Mesendoderm (in vitro differentiated cells): ENCODE results near the gene CERKL.

Experiments used
- DNase-seq: peaks from one replicate; pipeline ENCODE4 v3.0.0; 2013
- H2AK5ac ChIP-seq: 2 replicates; pipeline ENCODE4 v1.6.1; 2013; ENCODE audit warnings: low read length, inconsistent platforms
- H2BK120ac ChIP-seq: 2 replicates; pipeline ENCODE4 v1.6.1; 2013; ENCODE audit warnings: low read depth, mild to moderate bottlenecking, low read length, moderate library complexity, mixed read lengths
- H2BK15ac ChIP-seq: replicated peaks from 2 replicates; pipeline ENCODE4 v1.6.1; 2013; ENCODE audit warnings: low read depth, mild to moderate bottlenecking, moderate library complexity
- H2BK5ac ChIP-seq: 2 replicates; pipeline ENCODE4 v1.6.1; 2013; ENCODE audit warnings: low read length, inconsistent platforms
- H3K18ac ChIP-seq: 2 replicates; pipeline ENCODE4 v1.6.1; 2013; ENCODE audit warnings: mild to moderate bottlenecking, low read length, mixed read lengths
- H3K23ac ChIP-seq: one replicate; pipeline ENCODE4 v1.6.1; 2013; ENCODE audit warnings: low read length
- H3K27ac ChIP-seq: 2 replicates; pipeline ENCODE4 v1.5.1; 2013; ENCODE audit warnings: low read depth, mild to moderate bottlenecking, inconsistent platforms, low read length, moderate library complexity
- H3K27me3 ChIP-seq: 2 replicates; pipeline ENCODE4 v1.6.1; 2013; ENCODE audit warnings: low read length, control low read depth, mild to moderate bottlenecking, inconsistent platforms; ENCODE audit not compliant: insufficient read depth, poor library complexity
- H3K36me3 ChIP-seq: 2 replicates; pipeline ENCODE4 v1.6.1; 2013; ENCODE audit warnings: low read length, inconsistent platforms; ENCODE audit not compliant: control insufficient read depth, insufficient read depth
- H3K4ac ChIP-seq: one replicate; pipeline ENCODE4 v1.6.1; 2013; ENCODE audit warnings: low read depth, mild to moderate bottlenecking, low read length, moderate library complexity
- H3K4me1 ChIP-seq: 2 replicates; pipeline ENCODE4 v1.6.1; 2013; ENCODE audit warnings: low read depth, low read length, inconsistent platforms; ENCODE audit not compliant: control insufficient read depth
- H3K4me2 ChIP-seq: 2 replicates; pipeline ENCODE4 v1.6.1; 2013; ENCODE audit warnings: low read length
- H3K4me3 ChIP-seq: 2 replicates; pipeline ENCODE4 v1.5.1; 2013; ENCODE audit warnings: mild to moderate bottlenecking, low read length
- H3K56ac ChIP-seq: one replicate; pipeline ENCODE4 v1.6.1; 2013; ENCODE audit warnings: low read length
- H3K79me1 ChIP-seq: 2 replicates; pipeline ENCODE4 v1.6.1; 2013; ENCODE audit warnings: low read length, inconsistent platforms
- H3K79me2 ChIP-seq: 2 replicates; pipeline ENCODE4 v1.6.1; 2013; ENCODE audit warnings: mild to moderate bottlenecking, low read length; ENCODE audit not compliant: control insufficient read depth, insufficient read depth
- H3K9ac ChIP-seq: 2 replicates; pipeline ENCODE4 v1.6.1; 2013; ENCODE audit warnings: low read length, inconsistent platforms
- H4K5ac ChIP-seq: one replicate; pipeline ENCODE4 v1.6.1; 2013; ENCODE audit warnings: low read length
- H4K8ac ChIP-seq: one replicate; pipeline ENCODE4 v1.6.1; 2013; ENCODE audit warnings: low read depth, mild to moderate bottlenecking, control low read depth, low read length, moderate library complexity
- WGBS: extraction: QIAGEN DNeasy Blood & Tissue Kit; methylation state at CpG from one replicate; pipeline ENCODE4 v1.1.7; 2013; ENCODE audit warnings: low lambda C conversion rate, missing lambda C conversion rate; ENCODE audit not compliant: insufficient coverage; ENCODE audit errors: extremely low coverage; 5-methylcytosine and 5-hydroxymethylcytosine counted together

The CERKL gene

DNA sequence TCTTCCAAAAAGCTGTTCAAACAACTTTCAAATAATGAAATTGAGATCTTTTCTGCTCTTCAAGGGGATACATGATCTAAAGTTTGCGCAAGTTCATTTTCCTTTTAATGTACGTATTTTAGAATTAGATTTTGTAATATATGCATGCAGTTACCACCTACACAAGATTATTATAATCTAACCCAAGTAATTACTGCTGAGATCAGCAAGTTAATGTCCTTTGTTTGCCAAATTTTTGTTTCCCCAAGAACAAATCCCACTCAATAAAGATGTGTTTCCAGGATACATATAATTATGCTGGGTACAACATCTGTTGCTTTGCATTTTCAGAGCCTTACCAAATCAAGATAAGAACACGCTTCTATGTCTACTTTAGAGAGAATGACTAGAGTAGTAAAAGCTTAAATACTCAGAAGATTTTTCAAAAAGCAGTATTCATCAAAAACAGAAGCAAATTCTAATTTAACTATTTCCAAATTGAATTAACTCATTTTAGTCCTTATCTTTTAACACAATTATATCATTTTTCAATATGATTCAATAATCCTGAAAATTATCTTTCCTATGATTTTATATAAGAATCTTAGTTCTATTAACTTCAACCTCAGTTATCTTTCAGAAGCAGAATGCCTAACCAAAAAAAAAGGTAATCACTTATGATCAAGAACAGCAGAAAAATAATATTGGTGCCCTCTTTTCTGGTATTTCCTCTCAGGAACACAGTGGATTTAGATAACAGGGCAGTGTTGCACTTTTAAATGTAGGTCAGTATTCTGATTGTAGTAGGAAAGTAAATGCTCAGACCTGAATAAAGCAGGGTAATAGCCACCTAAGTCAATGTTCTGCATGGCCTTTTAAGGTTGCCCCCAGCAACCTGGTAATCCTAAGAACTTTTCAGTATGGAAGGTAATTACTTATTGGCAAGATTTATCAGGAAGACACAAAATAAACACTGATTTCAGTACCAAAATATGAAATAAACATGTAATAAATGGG is 28.0 kb downstream of the CERKL start:
- Histone ChIP-seq H3K4me1 (no peaks in the 10 kb centered on the region), H3K27ac (no peak overlapping the region), H3K36me3 (no peaks in the 10 kb centered on the region), H3K4me3 (no peak overlapping the region), H3K79me1 (no peaks in the 10 kb centered on the region), H2BK120ac (no peak overlapping the region), H3K27me3 (no peaks in the 10 kb centered on the region), H3K18ac (no peak overlapping the region), H2BK15ac (no peak overlapping the region), H3K56ac (no peak overlapping the region), H2AK5ac (no peak overlapping the region), H3K79me2 (no peaks in the 10 kb centered on the region), H4K5ac (no peak overlapping the region), H3K4me2 (no peak overlapping the region), H2BK5ac (no peak overlapping the region), H3K23ac (no peak overlapping the region), H3K9ac (no peak overlapping the region), H4K8ac (no peak overlapping the region), H3K4ac (no peak overlapping the region)
- no CpG with 5 or more reads among the region's 3 CpGs for WGBS
- no peak for DNase-seq

DNA sequence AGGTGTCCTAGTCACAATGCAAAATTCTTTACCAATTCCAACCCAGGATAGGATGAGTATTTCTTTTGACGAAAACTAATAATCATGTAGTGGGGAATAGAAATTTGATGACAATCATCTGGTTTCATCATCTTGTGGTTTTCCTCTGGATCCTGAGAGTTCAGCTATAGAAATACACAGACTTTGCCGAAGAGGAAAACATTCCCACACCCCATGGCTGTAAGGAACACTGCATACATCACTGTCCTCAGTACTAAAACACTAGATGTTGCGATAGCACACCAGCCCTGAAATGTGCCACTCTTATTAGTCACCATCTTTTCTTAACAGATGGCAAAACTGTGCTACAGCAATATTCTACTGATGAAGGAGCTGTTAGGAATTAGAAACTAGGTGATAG is 29.4 kb downstream of the CERKL start:
- no peak overlapping the region for H2BK15ac ChIP-seq
- H3K79me1 ChIP-seq = no peaks in the 10 kb centered on the region
- no peak overlapping the region for H4K8ac ChIP-seq
- no peak overlapping the region for H2BK120ac ChIP-seq
- no peak overlapping the region for H3K4me2 ChIP-seq
- DNase-seq = no peak
- H4K5ac ChIP-seq = no peak overlapping the region
- no peaks in the 10 kb centered on the region for H3K79me2 ChIP-seq
- no peak overlapping the region for H3K27ac ChIP-seq
- no peak overlapping the region for H2AK5ac ChIP-seq
- H3K27me3 ChIP-seq = no peaks in the 10 kb centered on the region
- no peaks in the 10 kb centered on the region for H3K4me1 ChIP-seq
- H3K9ac ChIP-seq = no peak overlapping the region
- no peak overlapping the region for H3K18ac ChIP-seq
- no peak overlapping the region for H2BK5ac ChIP-seq
- H3K56ac ChIP-seq = no peak overlapping the region
- H3K36me3 ChIP-seq = no peaks in the 10 kb centered on the region
- H3K4me3 ChIP-seq = no peak overlapping the region
- H3K4ac ChIP-seq = no peak overlapping the region
- no peak overlapping the region for H3K23ac ChIP-seq
- no CpG with 5 or more reads among the region's 3 CpGs for WGBS

DNA sequence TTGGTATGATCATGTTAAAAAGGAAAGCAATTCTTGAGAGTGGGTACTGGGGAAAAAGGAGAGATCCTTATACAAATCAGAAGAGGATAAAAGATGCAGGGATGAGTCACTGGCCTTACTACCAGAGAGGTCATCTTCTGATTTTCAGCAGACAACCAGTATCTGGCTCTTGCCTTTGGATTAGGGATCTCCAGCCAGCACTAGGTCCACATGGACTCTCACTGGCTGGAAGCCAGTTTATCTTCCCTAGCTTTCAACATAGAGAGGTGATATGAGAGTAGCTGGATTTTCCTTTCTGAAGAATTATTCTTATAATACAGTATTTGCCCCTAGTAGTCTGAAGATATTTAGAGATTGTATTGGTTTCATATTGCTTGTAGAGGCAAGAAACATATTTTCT is 30.2 kb downstream of the CERKL start:
- H3K23ac ChIP-seq = no peak overlapping the region
- H3K79me1 ChIP-seq = no peaks in the 10 kb centered on the region
- H3K36me3 ChIP-seq = no peaks in the 10 kb centered on the region
- no peak overlapping the region for H3K4me2 ChIP-seq
- H3K4me3 ChIP-seq = no peak overlapping the region
- no peaks in the 10 kb centered on the region for H3K79me2 ChIP-seq
- no peak overlapping the region for H2BK5ac ChIP-seq
- H3K56ac ChIP-seq = no peak overlapping the region
- H4K5ac ChIP-seq = no peak overlapping the region
- no peak overlapping the region for H3K18ac ChIP-seq
- no peak overlapping the region for H4K8ac ChIP-seq
- no peaks in the 10 kb centered on the region for H3K27me3 ChIP-seq
- no peak overlapping the region for H3K4ac ChIP-seq
- H2BK120ac ChIP-seq = no peak overlapping the region
- no peak overlapping the region for H3K27ac ChIP-seq
- no peak overlapping the region for H2AK5ac ChIP-seq
- no peaks in the 10 kb centered on the region for H3K4me1 ChIP-seq
- no peak overlapping the region for H2BK15ac ChIP-seq
- DNase-seq = no peak
- H3K9ac ChIP-seq = no peak overlapping the region

DNA sequence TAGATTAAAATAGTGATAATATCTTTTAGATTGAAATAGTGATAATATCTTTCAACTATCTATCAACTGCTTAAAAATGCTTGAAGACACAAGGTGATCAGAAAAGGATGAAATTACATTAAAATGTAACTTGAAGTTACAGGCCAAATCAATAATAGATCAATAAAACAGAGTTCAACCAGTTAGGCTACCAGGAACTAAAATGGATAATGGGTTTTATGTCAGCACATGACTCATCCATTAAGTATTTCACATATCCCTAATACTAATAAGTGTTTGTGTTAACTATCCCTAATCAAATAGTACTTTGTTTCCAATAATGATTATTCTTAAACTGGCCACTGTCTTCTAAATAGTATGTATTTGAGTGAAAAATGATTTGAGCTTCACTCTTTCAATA is 33.7 kb downstream of the CERKL start:
- H2AK5ac ChIP-seq = no peak overlapping the region
- H3K4me1 ChIP-seq = no peaks in the 10 kb centered on the region
- H3K79me1 ChIP-seq = no peaks in the 10 kb centered on the region
- no peaks in the 10 kb centered on the region for H3K27me3 ChIP-seq
- H4K5ac ChIP-seq = no peak overlapping the region
- no peak overlapping the region for H3K18ac ChIP-seq
- H2BK120ac ChIP-seq = no peak overlapping the region
- H3K79me2 ChIP-seq = no peaks in the 10 kb centered on the region
- H2BK15ac ChIP-seq = no peak overlapping the region
- no peaks in the 10 kb centered on the region for H3K36me3 ChIP-seq
- H3K4me3 ChIP-seq = no peak overlapping the region
- no peak overlapping the region for H3K56ac ChIP-seq
- H3K27ac ChIP-seq = no peak overlapping the region
- H3K9ac ChIP-seq = no peak overlapping the region
- no peak overlapping the region for H3K4me2 ChIP-seq
- H3K23ac ChIP-seq = no peak overlapping the region
- H2BK5ac ChIP-seq = no peak overlapping the region
- H4K8ac ChIP-seq = no peak overlapping the region
- no peak for DNase-seq
- H3K4ac ChIP-seq = no peak overlapping the region

DNA sequence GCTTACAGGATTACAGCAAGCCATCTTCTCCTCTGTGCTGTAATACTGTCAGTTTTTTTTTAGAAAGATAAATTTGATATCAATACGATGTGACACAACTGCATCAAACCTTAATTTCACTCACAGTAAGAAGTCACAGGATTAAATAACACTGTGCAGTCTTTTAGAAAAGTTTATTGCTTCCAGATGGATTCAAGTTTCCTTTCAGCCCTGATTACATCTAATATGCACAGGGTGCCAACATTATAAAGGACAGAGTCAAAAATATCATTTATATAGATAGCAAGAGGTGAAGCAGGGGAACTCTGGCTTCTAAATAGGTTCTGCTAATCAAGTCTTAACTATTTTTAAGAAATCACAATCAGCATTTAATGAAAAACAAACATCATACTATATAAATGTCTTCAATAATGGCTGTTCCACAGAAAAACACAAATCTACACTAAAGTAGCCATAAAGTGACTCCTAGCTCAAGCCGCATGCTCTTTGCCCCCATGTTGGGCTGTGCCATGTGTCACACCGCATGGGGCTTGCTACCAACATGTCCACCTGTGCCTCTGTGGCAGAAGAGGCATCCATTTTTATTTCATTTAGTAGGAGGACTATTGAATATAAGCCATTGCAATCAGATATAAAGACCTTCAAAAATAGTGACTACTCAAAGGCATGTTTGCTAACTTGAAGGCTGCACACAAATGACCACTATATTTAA is 35.0 kb downstream of the CERKL start:
- Histone ChIP-seq H2BK15ac (no peak overlapping the region), H3K79me2 (no peaks in the 10 kb centered on the region), H3K27ac (no peak overlapping the region), H4K8ac (no peak overlapping the region), H3K4me2 (no peak overlapping the region), H3K56ac (no peak overlapping the region), H2BK120ac (no peak overlapping the region), H3K18ac (no peak overlapping the region), H2BK5ac (no peak overlapping the region), H3K27me3 (no peaks in the 10 kb centered on the region), H3K79me1 (no peaks in the 10 kb centered on the region), H3K36me3 (no peaks in the 10 kb centered on the region), H2AK5ac (no peak overlapping the region), H3K9ac (no peak overlapping the region), H4K5ac (no peak overlapping the region), H3K4me3 (no peak overlapping the region), H3K4ac (no peak overlapping the region), H3K23ac (no peak overlapping the region), H3K4me1 (no peaks in the 10 kb centered on the region)
- DNase-seq = no peak
- no CpG with 5 or more reads among the region's 3 CpGs for WGBS
